ENCODE measurements around the gene MAML3.

GRCh38 chr4:140003876-140004548 lies 150.0 kb downstream of the MAML3 start:
- TF ChIP-seq CTCF (IDR thresholded peaks at IDR 0.05) (no peak), POLR2A (IDR thresholded peaks at IDR 0.05) (no peak)

All from uterus (tissue), 2 donors.